AG04449 (cell line): ENCODE measurements around the gene PPP2R3B.
"Not testable (repeated sequence)": the region's sequence is repeated elsewhere in the genome, so short reads cannot be mapped to it uniquely, and the experiment has no call there.

Source experiments
- CTCF ChIA-PET: fragments of 350-600 bp; formaldehyde crosslinking; extraction: SDS; loops from one replicate; lab custom pipeline; 2021; ENCODE audit warnings: antibody characterized with exemption; lab: Yijun Ruan, JAX
- POLR2A ChIA-PET: fragments of 400-600, 350-600 bp; formaldehyde crosslinking; extraction: SDS; loops from one replicate; lab custom pipeline; 2020; ENCODE audit warnings: antibody characterized with exemption, inconsistent platforms; lab: Yijun Ruan, JAX
- DNase-seq: peaks from one replicate; pipeline ENCODE4 v3.0.0-alpha.2; 2010; ENCODE audit warnings: low read depth, low spot score
- H3K4me3 ChIP-seq: 2 replicates; pipeline ENCODE4 v1.5.1; 2011; ENCODE audit warnings: low read depth, mild to moderate bottlenecking, control low read depth, low read length
- TF ChIP-seq, protein P1 (sequence below): IDR thresholded peaks from one replicate; pipeline ENCODE4 v1.5.1; 2011; ENCODE audit warnings: mild to moderate bottlenecking, moderate library complexity, low read length, control low read depth, inconsistent platforms; ENCODE audit not compliant: insufficient read depth; ENCODE audit errors: missing control alignments

The PPP2R3B gene

DNA sequence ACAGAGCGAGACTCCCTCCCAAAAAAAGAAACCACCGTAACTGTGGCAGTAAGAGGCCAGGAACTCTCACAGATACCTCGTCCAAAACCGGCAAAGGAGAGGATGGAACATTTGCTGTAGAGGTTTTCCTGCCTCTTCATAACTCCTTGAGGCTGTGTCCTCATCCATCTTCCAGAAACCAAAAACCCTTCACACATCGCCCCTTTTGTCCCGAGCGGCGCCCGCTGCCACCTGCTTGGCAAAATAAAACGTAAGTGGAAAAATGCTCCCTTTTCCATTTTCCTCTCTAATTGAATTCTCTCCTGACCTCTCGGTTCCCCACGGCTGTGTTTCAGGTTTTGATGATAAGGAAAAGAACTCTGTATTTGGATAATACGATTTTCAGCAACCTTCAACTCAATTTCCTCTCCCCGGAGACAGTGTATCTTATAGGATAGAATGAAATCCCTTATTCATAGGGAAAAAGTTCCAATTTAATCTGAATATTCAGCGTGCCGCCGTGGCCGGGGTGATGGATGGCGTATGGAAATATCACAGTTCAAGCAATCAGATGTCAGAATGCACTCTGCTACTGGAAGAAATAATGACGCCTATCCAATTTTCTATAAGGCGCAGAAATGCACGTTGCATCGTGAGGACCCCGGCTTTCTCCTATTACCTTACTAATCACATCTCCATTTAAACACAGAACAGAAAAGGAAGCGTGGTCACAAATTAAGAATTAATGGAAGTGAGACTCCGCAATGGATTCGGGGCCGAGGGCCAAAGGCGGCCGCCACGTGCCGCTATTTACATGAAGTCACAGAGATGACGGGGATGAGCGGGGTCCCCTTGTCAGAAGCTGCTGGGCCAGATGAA lies 5.2 kb upstream of the PPP2R3B start:
- no peak overlapping the region for H3K4me3 ChIP-seq
- POLR2A ChIA-PET, result no interaction called here
- CTCF ChIA-PET, result no interaction called here
- no peak for DNase-seq
- TF ChIP-seq, protein P1, sequence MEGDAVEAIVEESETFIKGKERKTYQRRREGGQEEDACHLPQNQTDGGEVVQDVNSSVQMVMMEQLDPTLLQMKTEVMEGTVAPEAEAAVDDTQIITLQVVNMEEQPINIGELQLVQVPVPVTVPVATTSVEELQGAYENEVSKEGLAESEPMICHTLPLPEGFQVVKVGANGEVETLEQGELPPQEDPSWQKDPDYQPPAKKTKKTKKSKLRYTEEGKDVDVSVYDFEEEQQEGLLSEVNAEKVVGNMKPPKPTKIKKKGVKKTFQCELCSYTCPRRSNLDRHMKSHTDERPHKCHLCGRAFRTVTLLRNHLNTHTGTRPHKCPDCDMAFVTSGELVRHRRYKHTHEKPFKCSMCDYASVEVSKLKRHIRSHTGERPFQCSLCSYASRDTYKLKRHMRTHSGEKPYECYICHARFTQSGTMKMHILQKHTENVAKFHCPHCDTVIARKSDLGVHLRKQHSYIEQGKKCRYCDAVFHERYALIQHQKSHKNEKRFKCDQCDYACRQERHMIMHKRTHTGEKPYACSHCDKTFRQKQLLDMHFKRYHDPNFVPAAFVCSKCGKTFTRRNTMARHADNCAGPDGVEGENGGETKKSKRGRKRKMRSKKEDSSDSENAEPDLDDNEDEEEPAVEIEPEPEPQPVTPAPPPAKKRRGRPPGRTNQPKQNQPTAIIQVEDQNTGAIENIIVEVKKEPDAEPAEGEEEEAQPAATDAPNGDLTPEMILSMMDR, result no peak

DNA sequence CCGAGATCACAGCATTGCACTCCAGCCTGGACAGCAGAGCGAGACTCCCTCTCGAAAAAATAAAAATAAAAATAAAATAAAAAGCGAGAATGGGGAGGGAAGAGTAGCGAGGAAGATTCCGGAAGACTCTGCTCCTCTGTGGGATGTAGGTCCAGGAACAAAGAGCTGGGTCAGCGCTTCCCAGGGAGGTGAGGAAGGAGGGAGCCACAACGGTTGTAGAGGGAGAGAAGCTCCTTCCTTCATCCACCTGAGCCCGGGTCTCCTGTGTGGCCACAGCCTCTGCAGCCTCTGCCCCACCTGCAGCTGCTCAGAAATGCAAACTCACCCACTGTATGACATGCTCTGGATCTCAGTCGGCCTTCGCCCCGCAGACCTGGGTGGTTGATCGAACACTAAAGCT lies 3.8 kb upstream of the PPP2R3B start:
- ChIA-PET POLR2A (no interaction called here), CTCF (no interaction called here)
- H3K4me3 ChIP-seq, result no peak overlapping the region
- DNase-seq, result no peak
- TF ChIP-seq, protein P1, result no peak

DNA sequence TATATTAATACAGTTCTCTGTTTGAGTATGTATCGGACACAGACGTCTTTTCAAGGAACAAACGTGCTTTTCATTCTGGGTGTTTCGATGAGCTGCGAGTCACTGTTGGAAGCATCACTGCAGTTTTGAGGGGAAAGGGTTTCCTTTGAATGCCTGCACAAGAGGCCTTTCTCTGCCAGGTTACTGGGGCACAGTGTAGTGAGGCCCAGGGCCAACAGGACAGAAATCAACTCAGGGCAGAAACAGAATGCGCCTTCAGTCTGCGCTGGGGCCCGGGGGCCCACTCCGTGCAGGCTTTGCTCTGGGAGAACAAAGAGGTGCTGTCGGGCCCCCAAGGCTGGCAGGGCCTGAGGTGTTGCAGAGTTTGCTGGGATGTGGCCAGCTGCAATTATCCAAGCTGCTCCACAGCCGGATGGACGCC lies 2.3 kb upstream of the PPP2R3B start:
- TF ChIP-seq, protein P1, result no peak
- ChIA-PET POLR2A (no interaction called here), CTCF (no interaction called here)
- no peak overlapping the region for H3K4me3 ChIP-seq
- DNase-seq, result no peak

DNA sequence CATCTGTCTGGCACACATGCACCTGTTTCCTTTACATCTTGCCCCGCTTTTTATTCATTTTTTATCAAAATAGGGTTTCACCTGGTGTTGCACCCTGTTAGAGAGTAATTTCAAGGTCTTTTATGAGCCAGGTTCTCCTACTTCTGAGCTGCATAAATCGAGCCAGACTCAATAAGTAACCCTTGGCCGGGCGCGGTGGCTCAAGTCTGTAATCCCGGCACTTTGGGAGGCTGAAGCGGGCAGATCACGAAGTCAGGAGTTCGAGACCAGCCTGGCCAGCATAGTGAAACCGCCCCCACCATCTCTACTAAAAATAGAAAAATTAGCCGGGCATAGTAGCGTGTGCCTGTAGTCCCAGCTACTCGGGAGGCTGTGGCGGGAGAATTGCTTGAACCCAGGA lies 1.0 kb upstream of the PPP2R3B start:
- TF ChIP-seq, protein P1, result no peak
- DNase-seq, result no peak
- ChIA-PET CTCF (no interaction called here), POLR2A (no interaction called here)
- H3K4me3 ChIP-seq, result peak overlapping the region; percentile 93

DNA sequence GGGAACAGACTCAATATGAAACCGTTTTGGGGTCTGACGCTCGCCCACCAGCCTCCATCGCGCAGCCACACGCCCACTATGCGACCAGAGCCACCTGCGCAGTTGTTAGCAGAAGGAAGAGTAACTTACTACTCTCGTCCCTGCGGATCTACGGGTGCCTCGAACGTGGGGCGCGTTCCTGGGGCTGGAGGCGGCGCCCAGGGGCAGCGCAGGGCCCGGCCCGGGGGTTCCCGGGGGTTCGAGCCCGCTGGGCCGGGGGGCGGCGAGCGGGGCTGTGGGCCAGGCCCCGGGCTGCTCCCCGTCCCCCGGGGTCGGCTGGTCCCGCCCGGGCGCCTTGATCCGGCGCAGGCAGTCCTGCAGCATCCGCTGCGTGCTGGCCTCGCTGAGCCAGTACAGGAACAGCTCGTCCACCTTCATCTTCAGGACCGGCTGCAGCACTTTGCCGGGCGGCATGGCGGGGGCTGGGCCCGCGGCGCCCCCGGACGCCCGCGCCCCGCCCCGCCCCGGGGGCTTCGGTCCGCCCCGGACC lies 404 bp downstream of the PPP2R3B start:
- POLR2A ChIA-PET, result no interaction called here
- TF ChIP-seq, protein P1, result no peak
- CTCF ChIA-PET, result no interaction called here
- DNase-seq, result no peak
- H3K4me3 ChIP-seq, result peak overlapping the region; percentile 93

DNA sequence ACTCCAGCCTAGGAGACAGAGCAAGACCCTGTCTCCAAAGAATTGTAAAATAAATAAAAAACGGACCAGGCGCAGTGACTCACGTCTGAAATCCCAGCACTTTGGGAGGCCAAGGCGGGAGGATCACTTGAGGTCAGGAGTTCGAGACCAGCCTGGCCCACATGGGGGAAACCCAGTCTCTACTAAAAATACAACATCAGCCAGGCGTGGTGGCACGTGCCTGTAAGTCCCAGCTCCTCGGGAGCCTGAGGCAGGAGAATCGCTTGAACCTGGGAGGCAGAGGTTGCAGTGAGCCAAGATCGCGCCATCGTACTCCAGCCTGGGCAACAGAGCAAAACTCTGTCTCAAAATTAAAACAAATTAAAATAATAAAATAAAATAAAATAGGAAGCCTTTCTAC lies 971 bp downstream of the PPP2R3B start:
- CTCF ChIA-PET, POLR2A ChIA-PET, DNase-seq: not testable (repeated sequence)
- peak overlapping the region; percentile 93 for H3K4me3 ChIP-seq
